ENCODE measurements around the gene LCN12.

GRCh38 chr9:136945333-136946227, 6.5 kb upstream of the LCN12 start:
- no peak for TF ChIP-seq POLR2AphosphoS5 (IDR thresholded peaks at IDR 0.05)
- TF ChIP-seq CTCF (IDR thresholded peaks at IDR 0.05) = no peak
- no peak for TF ChIP-seq POLR2A (IDR thresholded peaks at IDR 0.05)
- no peak for TF ChIP-seq EP300 (IDR thresholded peaks at IDR 0.05)
